Fibroblast of lung (primary cell): Measurements from ENCODE around the gene SAMD11. TPM values are rescaled to one million over a fixed set of nuclear protein-coding genes. Genes with fewer than 3 reads are reported as not detected.

Source experiments
- DNase-seq, 2 donors: peaks; one replicate each; pipeline versions ENCODE4 v3.0.0 to v3.0.0-alpha.2; 2010; ENCODE audit warnings: low read depth in 2 of 2
- H2AFZ ChIP-seq: 2 replicates; pipeline ENCODE4 v1.5.1; 2012; ENCODE audit warnings: low read length, control low read depth, inconsistent platforms
- H3K27ac ChIP-seq: 2 replicates; pipeline ENCODE4 v1.5.1; 2011; ENCODE audit warnings: low read length, control low read depth; ENCODE audit not compliant: insufficient read depth
- H3K27me3 ChIP-seq: 2 replicates; pipeline ENCODE4 v1.5.1; 2011; ENCODE audit warnings: mild to moderate bottlenecking, low read length; ENCODE audit not compliant: control insufficient read depth, insufficient read depth
- H3K36me3 ChIP-seq: 2 replicates; pipeline ENCODE4 v1.5.1; 2011; ENCODE audit warnings: low read length; ENCODE audit not compliant: control insufficient read depth, insufficient read depth
- H3K4me1 ChIP-seq: 2 replicates; pipeline ENCODE4 v1.5.1; 2011; ENCODE audit warnings: low read length; ENCODE audit not compliant: control insufficient read depth, insufficient read depth; ENCODE audit errors: extremely low read depth
- H3K4me2 ChIP-seq: 2 replicates; pipeline ENCODE4 v1.5.1; 2011; ENCODE audit warnings: low read length, control low read depth; ENCODE audit not compliant: insufficient read depth; ENCODE audit errors: extremely low read depth
- H3K4me3 ChIP-seq, 4 experiments: fragments of 200-600 bp in 1 of 4; sonication (generic) in 1 of 4; replicated peaks in 1 of 4; 2 replicates each; pipeline ENCODE4 v1.5.1; 2011 to 2016; ENCODE audit warnings: low read length in 4 of 4, low read depth in 3 of 4, mild to moderate bottlenecking in 3 of 4, control low read depth in 2 of 4, inconsistent platforms in 1 of 4, mixed read lengths in 1 of 4; ENCODE audit not compliant: insufficient read depth in 1 of 4; ENCODE audit errors: control extremely low read depth in 1 of 4
- H3K79me2 ChIP-seq: 2 replicates; pipeline ENCODE4 v1.5.1; 2012; ENCODE audit warnings: mild to moderate bottlenecking, low read length, inconsistent platforms; ENCODE audit not compliant: control insufficient read depth, insufficient read depth
- H3K9ac ChIP-seq: 2 replicates; pipeline ENCODE4 v1.5.1; 2011; ENCODE audit warnings: mild to moderate bottlenecking, low read length, control low read depth; ENCODE audit not compliant: insufficient read depth
- H3K9me3 ChIP-seq: 2 replicates; pipeline ENCODE4 v1.5.1; 2012; ENCODE audit warnings: low read depth, low read length; ENCODE audit not compliant: control insufficient read depth, insufficient read depth
- H4K20me1 ChIP-seq: 2 replicates; pipeline ENCODE4 v1.5.1; 2011; ENCODE audit warnings: low read length; ENCODE audit not compliant: control insufficient read depth, insufficient read depth; ENCODE audit errors: extremely low read depth
- CTCF ChIP-seq, 2 donors: IDR thresholded peaks in 1 of 2; conservative IDR thresholded peaks in 1 of 2; 1 replicate in 1 of 2; 2 replicates in 1 of 2; pipeline ENCODE4 v1.5.1; 2011 to 2012; ENCODE audit warnings: low read length in 2 of 2, control low read depth in 1 of 2, inconsistent platforms in 1 of 2, low read depth in 1 of 2, mild to moderate bottlenecking in 1 of 2
- EZH2 ChIP-seq: IDR thresholded peaks from 2 replicates; pipeline ENCODE4 v1.5.1; 2012; ENCODE audit warnings: low read length, control low read depth, mild to moderate bottlenecking; ENCODE audit errors: missing control alignments
- polyA plus RNA-seq, 2 donors: library from polyadenylated mRNA; depleted of rRNA in 1 of 2; stranded (reverse) in 1 of 2; unstranded in 1 of 2; fragments of >200 nt; gene quantifications; 2 replicates each; pipeline ENCODE4 v1.2.1, GENCODE V29; 2011 to 2012; ENCODE audit warnings: missing spikeins in 1 of 2
- total RNA-seq: library from RNA; depleted of rRNA; stranded (reverse); fragments of >200 nt; gene quantifications from 2 replicates; pipeline ENCODE4 v1.2.1, GENCODE V29; 2014

The SAMD11 gene
- total and polyA plus RNA-seq, 2 donors (not counting 1 experiment from before 2014, with no cell fraction given) = 0.40 to 3.8 TPM

DNA sequence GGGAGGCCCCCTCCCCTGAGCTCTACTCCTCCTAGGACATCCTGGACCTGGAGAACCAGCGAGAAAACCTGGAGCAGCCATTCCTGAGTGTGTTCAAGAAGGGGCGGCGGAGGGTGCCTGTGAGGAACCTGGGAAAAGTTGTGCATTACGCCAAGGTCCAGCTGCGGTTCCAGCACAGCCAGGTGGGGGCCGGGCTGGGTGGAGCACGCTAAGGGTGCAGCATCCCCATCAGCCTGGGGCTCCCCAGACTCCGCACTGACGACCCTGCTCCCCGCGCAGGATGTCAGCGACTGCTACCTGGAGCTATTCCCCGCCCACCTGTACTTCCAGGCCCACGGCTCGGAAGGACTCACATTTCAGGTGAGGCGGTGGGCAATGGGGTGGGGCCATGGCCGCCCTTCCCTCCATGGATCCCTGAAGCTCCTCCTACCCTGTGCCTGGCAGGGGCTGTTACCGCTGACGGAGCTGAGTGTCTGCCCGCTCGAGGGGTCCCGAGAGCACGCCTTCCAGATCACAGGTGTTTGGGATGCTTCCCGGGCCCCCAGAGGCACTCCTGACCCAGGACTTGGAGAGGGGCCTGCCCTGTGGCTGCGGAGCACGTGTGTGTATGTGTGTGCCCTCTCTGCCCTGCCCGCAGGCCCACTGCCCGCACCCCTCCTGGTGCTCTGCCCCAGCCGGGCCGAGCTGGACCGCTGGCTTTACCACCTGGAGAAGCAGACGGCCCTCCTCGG is 46.7 kb downstream of the SAMD11 start:
- Histone ChIP-seq H3K9ac (no peak overlapping the region), H3K9me3 (no peaks in the 10 kb centered on the region), H3K4me2 (no peak overlapping the region), H3K36me3 (no peaks in the 10 kb centered on the region), H3K4me3 (no peak overlapping the region), H3K4me1 (peaks cover 5% of the 10 kb centered on the region), H3K27ac (no peak overlapping the region), H3K79me2 (no peaks in the 10 kb centered on the region), H2AFZ (no peak overlapping the region), H3K27me3 (no peaks in the 10 kb centered on the region), H4K20me1 (no peaks in the 10 kb centered on the region)
- no peak for TF ChIP-seq CTCF (conservative IDR thresholded peaks at IDR 0.05 in 1 of 2, IDR thresholded peaks at IDR 0.05 in 1 of 2; ENCODE audit: low read depth in 1 of 2, low read length in 2 of 2)
- TF ChIP-seq EZH2 = no peak
- no peak for DNase-seq

DNA sequence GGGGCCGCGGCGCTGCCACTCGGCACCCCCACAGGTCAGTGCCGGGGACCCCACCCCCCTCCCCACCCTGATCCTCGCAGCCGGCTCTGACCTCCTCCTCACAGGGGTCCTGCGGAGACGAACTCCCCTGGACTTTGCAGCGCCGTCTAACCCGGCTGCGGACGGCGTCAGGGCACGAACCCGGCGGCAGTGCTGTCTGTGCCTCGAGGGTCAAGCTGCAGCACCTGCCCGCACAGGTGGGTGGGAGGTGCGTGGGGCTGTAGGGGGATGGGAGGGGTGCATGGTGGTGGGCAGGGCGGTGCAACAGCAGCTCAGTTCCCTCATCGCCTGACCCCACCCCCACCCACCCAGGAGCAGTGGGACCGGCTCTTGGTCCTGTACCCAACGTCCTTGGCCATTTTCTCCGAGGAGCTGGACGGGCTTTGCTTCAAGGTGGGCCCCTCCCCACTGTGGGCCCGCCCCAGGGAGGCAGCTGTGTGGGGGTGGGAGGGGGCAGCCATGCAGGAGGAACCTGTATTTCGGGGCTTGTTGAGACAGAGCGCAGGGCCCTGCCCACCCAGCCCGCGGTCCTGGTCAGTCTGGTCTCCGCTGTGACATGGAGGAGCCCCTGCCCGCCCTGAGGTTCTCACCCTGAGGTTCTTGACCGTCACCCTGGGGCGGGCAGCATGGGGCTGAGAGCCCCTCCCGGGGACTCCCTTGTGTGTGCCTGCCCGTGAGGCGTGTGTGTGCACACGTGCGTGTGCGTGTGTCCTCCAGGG is 47.4 kb downstream of the SAMD11 start:
- H3K36me3 ChIP-seq = no peaks in the 10 kb centered on the region
- H3K4me3 ChIP-seq = no peak overlapping the region
- H3K27ac ChIP-seq = no peak overlapping the region
- H3K9ac ChIP-seq = no peak overlapping the region
- H2AFZ ChIP-seq = no peak overlapping the region
- DNase-seq = no peak
- no peaks in the 10 kb centered on the region for H3K79me2 ChIP-seq
- no peaks in the 10 kb centered on the region for H3K27me3 ChIP-seq
- H3K4me1 ChIP-seq = peaks cover under 1% of the 10 kb centered on the region
- no peak overlapping the region for H3K4me2 ChIP-seq
- TF ChIP-seq EZH2 = no peak
- no peak for TF ChIP-seq CTCF (conservative IDR thresholded peaks at IDR 0.05 in 1 of 2, IDR thresholded peaks at IDR 0.05 in 1 of 2; ENCODE audit: low read depth in 1 of 2, low read length in 2 of 2)
- no peaks in the 10 kb centered on the region for H4K20me1 ChIP-seq
- H3K9me3 ChIP-seq = no peaks in the 10 kb centered on the region

DNA sequence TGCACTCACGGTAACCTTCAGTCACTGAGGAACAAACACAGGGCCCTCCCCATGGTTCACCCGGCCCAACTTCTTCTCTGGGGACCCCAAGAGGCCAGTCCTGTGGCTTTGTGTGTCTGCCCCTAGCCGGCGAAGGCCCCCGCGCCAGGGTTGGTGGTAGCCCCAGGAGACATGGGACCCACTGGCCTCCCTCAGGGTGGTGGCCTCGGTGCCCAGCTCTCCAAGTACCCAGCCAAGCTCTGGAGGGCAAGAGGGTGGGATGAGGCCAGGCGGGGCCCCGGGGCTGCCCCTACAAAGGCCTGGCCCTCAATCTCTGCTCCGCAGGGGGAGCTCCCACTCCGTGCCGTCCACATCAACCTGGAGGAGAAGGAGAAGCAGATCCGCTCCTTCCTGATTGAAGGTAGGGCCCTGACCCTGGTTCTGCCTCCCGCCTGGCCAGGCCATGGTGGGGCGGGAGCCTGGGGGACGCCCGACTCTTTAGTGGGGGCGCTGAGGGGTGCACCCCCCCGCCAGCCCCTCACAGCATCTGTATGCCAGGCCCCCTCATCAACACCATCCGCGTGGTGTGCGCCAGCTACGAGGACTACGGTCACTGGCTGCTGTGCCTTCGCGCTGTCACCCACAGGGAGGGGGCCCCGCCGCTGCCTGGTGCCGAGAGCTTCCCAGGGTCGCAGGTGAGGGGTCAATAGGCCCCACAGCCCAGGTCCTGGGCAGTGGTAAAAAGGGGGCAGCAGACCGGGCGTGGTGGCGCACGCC is 48.2 kb downstream of the SAMD11 start:
- Histone ChIP-seq H3K27ac (no peak overlapping the region), H3K4me3 (no peak overlapping the region), H3K4me2 (no peak overlapping the region), H3K4me1 (no peaks in the 10 kb centered on the region), H3K36me3 (no peaks in the 10 kb centered on the region), H3K9me3 (no peaks in the 10 kb centered on the region), H3K27me3 (no peaks in the 10 kb centered on the region), H4K20me1 (no peaks in the 10 kb centered on the region), H3K9ac (no peak overlapping the region), H2AFZ (no peak overlapping the region), H3K79me2 (no peaks in the 10 kb centered on the region)
- no peak for TF ChIP-seq CTCF (conservative IDR thresholded peaks at IDR 0.05 in 1 of 2, IDR thresholded peaks at IDR 0.05 in 1 of 2; ENCODE audit: low read depth in 1 of 2, low read length in 2 of 2)
- no peak for TF ChIP-seq EZH2
- DNase-seq = no peak
